GM21367 (cell line): ENCODE data around the gene OR4F15.

Source experiments
- ATAC-seq: cut with Tn5 transposase; IDR thresholded peaks from one replicate; pipeline ENCODE4 v1.9.1; 2021; ENCODE audit not compliant: unreplicated experiment

The OR4F15 gene

DNA sequence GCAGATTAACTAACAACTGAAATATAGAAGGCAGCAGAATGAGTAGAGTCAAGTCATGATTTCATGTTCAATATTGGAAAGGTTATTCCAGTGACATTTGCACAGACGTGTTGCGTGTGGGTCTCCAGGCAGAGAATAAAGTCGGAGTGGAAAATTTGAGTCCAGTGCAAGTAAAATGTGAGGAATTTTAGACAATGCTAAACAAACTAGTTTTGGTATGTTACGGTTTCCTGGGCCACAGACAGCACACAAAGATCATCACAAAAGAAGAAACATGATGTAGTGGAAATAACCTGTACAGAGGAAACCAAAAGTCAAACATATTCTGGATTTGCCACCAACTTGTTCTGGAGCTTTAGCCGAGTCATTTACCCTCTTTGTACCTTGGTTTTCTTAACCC is 8.3 kb upstream of the OR4F15 start:
- no peak for ATAC-seq

DNA sequence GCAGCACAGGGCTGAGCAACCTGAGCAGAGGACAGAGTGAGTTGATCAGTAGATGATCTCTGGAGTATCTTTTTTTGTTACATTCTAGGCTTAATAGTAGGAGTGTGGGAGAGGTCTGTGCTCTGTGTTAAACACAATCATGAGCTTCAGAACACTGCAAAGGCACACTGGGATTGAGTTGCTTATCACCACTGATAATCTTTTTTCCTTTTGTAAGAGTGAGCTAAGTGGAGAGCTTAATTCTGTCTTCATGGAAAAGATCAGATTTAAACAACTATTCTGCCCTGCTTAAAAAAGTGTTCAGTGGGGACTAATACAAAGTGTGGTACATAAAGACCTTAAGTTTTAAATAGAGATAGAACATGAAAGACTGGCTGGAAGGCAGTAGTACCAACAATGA is 7.6 kb upstream of the OR4F15 start:
- ATAC-seq, result no peak

DNA sequence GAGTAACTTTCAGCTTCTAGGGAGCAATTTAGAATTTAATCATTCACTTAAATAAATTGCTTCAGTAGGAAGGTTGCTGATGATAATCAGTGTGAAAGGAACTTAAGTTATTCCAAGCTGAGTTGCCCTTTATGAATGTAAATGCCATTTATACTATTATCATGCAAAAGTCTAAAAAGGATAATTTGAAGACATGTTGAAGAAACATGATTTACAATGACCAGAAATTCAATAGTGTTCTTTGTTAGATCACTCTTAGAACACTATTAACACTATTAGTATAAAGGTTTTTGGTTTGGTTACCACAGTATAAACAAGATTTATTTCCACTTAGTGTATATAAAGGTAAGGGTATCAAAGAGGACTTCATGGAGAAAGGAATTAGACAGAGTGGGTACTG is 7.1 kb upstream of the OR4F15 start:
- no peak for ATAC-seq

DNA sequence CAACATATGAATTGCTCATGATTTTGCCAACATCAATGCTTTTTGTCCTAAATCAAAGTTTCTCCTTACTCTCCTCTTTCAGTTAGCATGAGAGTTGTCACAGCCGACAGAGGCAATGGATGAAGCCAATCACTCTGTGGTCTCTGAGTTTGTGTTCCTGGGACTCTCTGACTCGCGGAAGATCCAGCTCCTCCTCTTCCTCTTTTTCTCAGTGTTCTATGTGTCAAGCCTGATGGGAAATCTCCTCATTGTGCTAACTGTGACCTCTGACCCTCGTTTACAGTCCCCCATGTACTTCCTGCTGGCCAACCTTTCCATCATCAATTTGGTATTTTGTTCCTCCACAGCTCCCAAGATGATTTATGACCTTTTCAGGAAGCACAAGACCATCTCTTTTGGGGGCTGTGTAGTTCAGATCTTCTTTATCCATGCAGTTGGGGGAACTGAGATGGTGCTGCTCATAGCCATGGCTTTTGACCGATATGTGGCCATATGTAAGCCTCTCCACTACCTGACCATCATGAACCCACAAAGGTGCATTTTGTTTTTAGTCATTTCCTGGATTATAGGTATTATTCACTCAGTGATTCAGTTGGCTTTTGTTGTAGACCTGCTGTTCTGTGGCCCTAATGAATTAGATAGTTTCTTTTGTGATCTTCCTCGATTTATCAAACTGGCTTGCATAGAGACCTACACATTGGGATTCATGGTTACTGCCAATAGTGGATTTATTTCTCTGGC is 6.2 kb upstream of the OR4F15 start:
- no peak for ATAC-seq

DNA sequence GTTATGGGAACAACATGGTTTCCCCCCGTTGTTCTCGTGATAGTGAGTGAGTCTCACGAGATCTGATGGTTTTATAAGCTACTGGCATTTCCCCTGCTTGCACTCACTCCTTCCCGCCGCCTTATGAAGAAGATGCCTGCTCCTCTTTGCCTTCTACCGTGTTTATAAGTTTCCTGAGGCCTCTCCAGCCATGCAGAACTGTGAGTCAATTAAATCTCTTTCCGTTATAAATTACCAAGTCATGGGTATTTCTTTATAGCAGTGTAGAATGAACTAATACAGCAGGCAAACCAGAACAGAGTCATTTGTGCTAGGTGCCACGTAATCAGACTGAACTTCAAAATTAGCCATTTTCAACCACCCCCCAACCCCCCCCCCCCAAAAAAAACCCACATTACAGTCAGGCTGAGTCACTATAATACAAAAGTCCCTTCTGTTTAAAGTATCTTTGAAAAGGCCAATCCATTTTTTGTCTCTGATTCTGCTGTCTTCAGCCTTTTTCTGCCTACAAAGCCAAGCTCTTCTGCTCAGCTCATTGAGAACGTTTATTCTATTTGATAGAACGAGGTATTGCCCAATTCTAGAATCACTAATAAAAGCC is 4.6 kb upstream of the OR4F15 start:
- ATAC-seq, result no peak

DNA sequence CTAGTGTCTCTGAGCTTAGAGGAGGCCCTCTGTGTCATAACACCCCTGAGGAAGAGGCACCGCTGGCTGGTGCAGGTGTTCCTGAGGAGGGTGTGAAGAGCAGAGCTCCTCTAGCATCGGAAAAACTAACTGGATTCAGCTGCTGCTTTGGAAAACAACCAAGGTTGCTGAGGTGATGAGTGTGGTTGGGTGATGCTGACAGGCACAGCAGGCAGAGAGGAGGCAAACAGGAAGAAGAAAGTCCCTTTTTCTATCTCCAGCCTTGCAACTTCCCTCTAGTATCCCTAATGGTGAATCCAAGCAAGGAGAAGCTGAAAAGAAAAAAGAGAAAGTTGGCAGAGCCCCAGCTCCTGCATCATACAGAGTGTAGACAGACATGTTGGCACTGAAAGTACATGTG is 3.8 kb upstream of the OR4F15 start:
- ATAC-seq, result no peak

DNA sequence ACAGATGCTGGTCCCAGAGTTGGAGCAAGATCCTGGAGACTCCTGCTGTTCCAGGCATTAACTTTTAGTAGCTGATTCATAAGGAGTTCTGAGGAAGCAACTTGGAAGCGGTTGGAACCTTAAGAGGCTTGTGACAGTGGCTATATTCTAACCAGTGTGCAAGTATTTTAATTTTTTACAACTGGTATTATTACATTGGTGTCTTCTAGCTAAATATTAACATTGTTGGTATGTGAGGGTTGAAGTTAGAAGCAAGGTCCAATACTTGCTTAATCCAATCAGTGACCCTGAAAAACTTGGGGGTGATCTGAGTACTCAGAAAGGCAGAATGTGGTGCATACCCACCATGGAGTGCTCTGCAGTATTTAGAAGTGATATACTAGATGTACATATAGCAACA is 1.5 kb upstream of the OR4F15 start:
- ATAC-seq, result no peak

DNA sequence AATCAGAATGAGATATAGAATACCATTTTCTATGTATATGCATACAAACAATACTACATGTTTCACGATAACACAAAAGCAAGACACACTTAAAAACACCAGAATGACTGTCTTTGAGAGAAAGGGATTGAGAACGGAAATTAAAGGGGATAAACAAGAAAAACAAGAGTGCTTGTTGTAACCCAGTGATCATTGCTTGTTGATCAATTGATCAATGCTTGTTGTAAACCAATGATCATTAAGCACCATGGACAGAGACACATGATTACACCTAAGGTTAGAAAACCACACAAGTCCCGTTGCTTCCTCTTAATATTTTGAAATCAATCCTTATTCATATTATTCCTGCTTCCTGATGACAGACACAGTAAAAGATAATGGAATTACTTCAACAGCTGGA is 1.1 kb upstream of the OR4F15 start:
- no peak for ATAC-seq

DNA sequence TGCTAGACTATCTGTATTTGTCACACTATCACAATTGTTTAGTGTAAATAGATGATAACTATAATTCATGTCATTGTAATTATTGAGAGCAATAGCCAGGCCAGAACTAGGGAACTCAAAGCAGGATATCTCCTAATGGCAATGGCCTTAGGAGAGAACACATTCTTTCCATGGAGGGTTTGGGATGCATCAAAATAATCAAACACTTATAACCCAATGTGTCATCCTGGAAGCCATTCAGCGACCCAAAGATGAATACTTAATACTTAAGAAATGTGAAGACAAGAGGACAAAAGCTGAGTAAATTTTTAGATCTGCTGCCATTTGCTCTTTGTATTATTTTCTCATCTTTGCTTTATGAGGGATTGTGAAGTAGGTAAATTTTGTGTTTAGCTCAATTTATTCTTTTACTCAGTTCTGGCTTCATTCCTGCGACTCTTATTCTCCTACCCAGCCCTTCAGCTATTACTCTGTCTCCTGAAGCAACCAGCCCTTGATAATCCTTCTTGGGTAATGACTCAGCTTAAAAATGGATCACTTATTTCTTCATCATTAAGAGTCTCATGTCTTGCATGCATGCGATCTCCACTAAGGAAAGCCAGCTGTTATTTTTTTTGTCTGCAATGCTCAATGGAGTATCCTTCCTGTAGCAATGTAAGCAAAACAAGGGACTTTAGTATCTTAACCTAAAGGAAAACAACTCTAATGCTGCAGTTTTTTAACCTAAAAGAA is 2.0 kb downstream of the OR4F15 start:
- no peak for ATAC-seq

DNA sequence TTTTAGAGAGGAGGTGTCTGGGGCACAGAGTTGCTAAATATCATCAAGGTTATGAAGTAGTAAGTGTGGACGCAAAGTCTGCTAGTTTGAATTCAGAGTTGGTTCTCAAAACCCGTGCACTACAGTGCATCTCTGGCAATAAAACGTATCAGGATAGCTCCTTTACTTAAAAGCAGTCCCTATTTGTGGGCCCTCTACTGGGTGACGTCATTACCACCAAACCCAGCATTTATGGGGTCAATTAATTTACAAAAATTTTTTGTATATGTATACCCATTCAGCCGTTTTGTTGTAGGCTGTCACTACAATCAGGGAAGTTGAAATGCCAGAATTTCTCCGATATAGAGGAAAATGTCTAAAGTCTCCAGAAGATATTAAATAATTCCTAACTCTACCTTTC is 8.8 kb downstream of the OR4F15 start:
- ATAC-seq, result no peak

DNA sequence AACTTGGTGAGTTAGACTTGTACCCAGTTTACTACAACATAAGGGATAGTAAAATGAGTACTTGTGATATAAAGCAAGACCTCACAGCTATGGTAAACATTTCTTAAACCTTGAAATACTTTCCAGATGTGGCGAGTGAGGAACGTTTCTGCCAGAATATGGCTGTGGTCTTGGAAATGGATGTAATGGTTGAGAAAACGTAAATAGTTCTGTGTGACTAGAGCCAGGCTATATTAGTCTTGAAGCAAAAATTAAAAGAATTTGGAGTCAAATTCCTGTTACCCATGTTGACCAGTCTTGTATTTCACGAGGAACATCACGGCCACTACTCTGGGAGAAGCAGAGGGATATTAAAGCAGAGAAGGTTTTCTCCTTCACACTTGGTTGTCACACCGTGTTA is 15.3 kb downstream of the OR4F15 start:
- ATAC-seq, result no peak

DNA sequence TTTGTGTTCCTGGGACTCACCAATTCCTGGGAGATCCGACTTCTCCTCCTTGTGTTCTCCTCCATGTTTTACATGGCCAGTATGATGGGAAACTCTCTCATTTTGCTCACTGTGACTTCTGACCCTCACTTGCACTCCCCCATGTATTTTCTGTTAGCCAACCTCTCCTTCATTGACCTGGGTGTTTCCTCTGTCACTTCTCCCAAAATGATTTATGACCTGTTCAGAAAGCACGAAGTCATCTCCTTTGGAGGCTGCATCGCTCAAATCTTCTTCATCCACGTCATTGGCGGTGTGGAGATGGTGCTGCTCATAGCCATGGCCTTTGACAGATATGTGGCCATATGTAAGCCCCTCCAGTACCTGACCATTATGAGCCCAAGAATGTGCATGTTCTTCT is 16.8 kb downstream of the OR4F15 start:
- ATAC-seq, result no peak

DNA sequence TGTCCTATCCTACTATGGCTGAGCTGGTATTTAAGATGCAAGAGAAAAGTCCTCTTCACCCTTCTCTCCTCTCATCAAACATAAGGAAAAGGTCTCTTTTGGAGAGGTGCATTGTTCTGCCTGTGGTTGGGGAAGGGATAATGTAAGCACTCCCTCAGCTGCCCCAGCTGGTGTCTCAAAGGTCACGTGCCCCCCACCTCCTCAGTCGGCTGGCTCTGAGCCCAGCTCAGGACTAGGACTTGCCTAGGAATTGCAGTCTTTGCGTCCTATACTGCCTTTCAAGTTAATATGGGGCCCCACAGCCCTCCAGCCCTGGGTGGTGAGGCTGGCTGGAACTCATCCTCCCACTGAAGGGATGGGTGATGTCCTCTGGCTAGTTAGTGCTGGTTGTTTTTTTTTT is 29.7 kb downstream of the OR4F15 start:
- ATAC-seq, result no peak

DNA sequence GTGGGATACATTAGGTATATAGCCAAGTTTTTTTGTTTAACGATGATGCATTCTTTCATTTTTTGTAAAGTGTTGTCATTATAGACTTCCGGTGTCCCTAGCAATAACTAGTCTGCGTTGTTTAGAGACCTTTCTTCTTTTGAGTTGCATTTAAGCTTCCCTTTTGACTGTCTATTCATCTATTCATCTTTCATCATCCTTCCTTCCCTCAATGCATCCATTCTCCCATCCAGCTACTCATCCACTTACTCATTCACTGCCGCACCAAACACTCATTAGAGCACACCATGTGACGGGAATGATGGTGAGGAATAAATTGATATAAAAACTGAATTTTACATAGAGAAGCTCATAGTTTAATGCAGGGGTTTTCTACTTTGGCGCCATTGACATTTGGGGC is 32.9 kb downstream of the OR4F15 start:
- no peak for ATAC-seq

DNA sequence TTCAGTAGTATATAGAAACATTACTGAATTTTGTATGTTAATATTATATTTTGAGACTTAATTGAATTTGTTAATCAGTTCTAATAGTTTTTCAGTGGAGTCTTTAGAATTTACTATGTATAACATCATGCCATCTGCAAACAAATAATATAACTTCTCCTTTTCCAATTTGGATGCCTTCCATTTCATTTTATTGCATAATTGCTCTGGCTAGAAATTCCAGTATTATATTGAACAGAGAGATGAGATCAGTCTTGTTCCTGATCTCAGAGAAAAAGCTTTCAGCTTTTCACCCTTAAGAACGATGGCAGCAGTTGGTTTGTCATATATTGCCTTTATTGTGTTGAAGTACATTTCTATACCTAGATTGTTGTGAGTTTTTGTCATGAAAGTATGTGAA is 40.4 kb downstream of the OR4F15 start:
- ATAC-seq, result no peak
